Choroid plexus epithelial cell (primary cell): Measurements from ENCODE around the gene LCOR.

ENCODE experiments used
- DNase-seq: peaks from one replicate; pipeline ENCODE4 v3.0.0-alpha.2; 2010; ENCODE audit warnings: low read depth
- H3K4me3 ChIP-seq: 2 replicates; pipeline ENCODE4 v1.5.1; 2011; ENCODE audit warnings: low read depth, mild to moderate bottlenecking, control low read depth, low read length, moderate library complexity
- CTCF ChIP-seq: conservative IDR thresholded peaks from 2 replicates; pipeline ENCODE4 v1.5.1; 2011; ENCODE audit warnings: low read depth, mild to moderate bottlenecking, control low read depth, inconsistent platforms, low read length, moderate library complexity

LCOR gene

GRCh38 chr10:97040248-97040584 lies 208.1 kb downstream of the LCOR start:
- H3K4me3 ChIP-seq: no peak overlapping the region
- no peak for TF ChIP-seq CTCF
- DNase-seq: no peak

- no peak for DNase-seq
- TF ChIP-seq CTCF: no peak
- H3K4me3 ChIP-seq: no peak overlapping the region
Observed at GRCh38 chr10:97040706-97041105, 208.6 kb downstream of the LCOR start.

- no peak for DNase-seq
- no peak for TF ChIP-seq CTCF
- no peak overlapping the region for H3K4me3 ChIP-seq
Observed at GRCh38 chr10:97042081-97042480, 210.0 kb downstream of the LCOR start.

GRCh38 chr10:97042716-97043562 lies 210.8 kb downstream of the LCOR start:
- no peak for DNase-seq
- no peak overlapping the region for H3K4me3 ChIP-seq
- TF ChIP-seq CTCF: no peak

- H3K4me3 ChIP-seq: no peak overlapping the region
- TF ChIP-seq CTCF: no peak
- no peak for DNase-seq
Observed at GRCh38 chr10:97043563-97043855, 211.4 kb downstream of the LCOR start.
